ENCODE measurements around the gene DOCK3. TPM values are rescaled to one million over a fixed set of nuclear protein-coding genes. Genes with fewer than 3 reads are reported as not detected.
"Not testable (repeated sequence)": the region's sequence is repeated elsewhere in the genome, so short reads cannot be mapped to it uniquely, and the experiment has no call there.

DOCK3 gene
- polyA plus RNA-seq, 4 donors: 1.3 to 1.8 (median 1.6) TPM

DNA sequence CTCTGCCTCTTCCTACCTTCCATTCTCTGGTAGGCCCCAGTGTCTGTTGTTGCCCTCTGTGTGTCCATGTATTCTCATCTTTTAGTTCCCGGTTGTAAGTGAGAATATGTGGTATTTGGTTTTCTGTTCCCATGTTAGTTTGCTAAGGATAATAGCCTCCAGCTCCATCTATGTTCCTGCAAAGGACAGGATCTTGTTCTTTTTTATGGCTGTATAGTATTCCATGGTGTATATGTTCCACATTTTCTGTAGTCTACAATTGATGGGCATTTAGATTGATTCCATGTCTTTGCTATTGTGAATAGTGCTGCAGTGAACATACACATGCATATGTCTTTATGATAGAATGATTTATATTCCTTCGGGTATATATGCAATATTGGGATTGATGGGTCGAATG, 107.0 kb downstream of the DOCK3 start:
- DNase-seq (ENCODE audit: low read depth in 4 of 4, low spot score in 3 of 4): not testable (repeated sequence)

DNA sequence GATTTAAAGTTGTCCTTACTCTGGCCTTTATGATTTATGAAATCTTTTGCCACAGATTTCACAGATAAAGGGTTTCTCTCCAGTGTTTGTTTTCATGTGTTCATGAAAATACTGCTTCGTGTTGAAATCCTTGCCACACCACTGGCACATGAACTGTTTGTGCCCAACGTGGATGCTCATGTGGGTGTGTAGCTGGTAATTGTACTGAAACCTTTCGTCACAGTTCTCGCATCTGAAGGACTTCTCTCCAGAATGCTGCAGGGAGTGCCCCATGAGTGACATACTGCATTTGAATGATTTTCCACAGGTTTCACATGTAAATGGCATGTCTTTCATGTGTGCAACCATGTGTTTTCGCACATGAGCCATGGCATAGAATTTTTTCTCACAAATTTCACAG, 111.9 kb downstream of the DOCK3 start:
- no peak for DNase-seq (ENCODE audit: low read depth in 4 of 4, low spot score in 3 of 4)

GRCh38 chr3:50790894-50791293, 116.2 kb downstream of the DOCK3 start:
- not testable (repeated sequence) for DNase-seq (ENCODE audit: low read depth in 4 of 4, low spot score in 3 of 4)

DNA sequence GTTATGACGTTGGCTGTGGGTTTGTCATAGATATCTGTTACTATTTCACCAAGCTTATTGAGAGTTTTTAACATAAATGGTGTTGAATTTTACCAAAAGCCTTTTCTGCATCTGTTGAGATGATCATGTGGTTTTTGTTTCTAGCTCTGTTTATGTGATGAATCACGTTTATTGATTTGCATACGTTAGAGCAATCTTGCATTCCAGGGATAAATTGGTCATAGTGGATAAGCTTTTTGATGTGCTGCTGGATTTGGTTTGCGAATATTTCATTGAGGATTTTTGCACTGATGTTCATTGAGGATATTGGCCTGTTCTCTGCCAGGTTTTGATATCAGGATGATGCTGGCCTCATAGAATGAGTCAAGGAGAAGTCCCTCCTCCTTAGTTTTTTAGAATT, 117.8 kb downstream of the DOCK3 start:
- DNase-seq (ENCODE audit: low read depth in 4 of 4, low spot score in 3 of 4): no peak

DNA sequence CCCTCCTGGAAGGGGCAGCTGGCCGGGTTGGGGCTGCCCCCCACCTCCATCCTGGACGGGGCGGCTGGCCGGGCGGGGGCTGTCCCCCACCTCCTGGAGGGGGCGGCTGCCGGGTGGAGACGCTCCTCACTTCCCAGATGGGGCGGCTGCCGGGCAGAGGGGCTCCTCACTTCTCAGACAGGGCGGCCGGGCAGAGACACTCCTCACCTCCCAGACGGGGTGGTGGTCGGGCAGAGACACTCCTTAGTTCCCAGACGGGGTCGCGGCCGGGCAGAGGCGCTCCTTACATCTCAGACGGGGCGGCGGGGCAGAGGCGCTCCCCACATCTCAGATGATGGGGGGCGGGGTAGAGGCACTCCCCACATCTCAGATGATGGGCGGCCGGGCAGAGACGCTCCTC, 129.1 kb downstream of the DOCK3 start:
- DNase-seq (ENCODE audit: low read depth in 4 of 4, low spot score in 3 of 4): not testable (repeated sequence)

DNA sequence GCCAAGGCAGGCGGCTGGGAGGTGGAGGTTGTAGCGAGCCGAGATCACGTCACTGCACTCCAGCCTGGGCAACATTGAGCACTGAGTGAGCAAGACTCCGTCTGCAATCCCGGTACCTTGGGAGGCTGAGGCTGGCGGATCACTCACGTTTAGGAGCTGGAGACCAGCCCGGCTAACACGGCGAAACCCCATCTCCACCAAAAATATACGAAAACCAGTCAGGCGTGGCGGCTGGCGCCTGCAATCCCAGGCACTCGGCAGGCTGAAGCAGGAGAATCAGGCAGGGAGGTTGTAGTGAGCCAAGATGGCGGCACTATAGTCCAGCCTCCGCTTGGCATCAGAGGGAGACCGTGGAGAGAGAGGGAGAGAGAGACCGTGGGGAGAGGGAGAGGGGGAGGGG, 129.6 kb downstream of the DOCK3 start:
- DNase-seq (ENCODE audit: low read depth in 4 of 4, low spot score in 3 of 4): not testable (repeated sequence)

- no peak for DNase-seq (ENCODE audit: low read depth in 4 of 4, low spot score in 3 of 4)
These were observed 130.6 kb downstream of the DOCK3 start for GRCh38 chr3:50805321-50805720.

DNA sequence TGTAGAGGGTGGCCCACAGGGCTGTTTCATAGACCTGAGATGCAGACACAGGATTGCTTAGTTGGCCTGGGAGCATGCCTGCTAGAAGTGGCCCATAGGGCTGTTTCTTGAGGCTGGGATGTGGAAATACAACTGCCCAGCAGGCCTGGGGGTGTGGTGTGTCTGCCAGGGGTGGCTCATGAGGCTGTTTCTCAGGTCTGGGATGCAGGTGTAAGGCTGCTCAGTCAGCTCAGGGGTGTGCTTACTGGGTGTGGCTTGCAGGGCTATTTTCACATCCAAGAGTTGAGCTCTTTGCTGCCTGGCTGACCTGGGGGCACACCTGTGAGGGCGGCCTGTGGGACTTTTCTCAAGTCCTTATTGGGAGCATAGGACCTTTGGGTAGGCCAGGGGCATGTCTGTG, 131.3 kb downstream of the DOCK3 start:
- no peak for DNase-seq (ENCODE audit: low read depth in 4 of 4, low spot score in 3 of 4)

GRCh38 chr3:50806806-50807205, 132.1 kb downstream of the DOCK3 start:
- no peak for DNase-seq (ENCODE audit: low read depth in 4 of 4, low spot score in 3 of 4)

GRCh38 chr3:50807266-50807665, 132.5 kb downstream of the DOCK3 start:
- DNase-seq (ENCODE audit: low read depth in 4 of 4, low spot score in 3 of 4): no peak

DNA sequence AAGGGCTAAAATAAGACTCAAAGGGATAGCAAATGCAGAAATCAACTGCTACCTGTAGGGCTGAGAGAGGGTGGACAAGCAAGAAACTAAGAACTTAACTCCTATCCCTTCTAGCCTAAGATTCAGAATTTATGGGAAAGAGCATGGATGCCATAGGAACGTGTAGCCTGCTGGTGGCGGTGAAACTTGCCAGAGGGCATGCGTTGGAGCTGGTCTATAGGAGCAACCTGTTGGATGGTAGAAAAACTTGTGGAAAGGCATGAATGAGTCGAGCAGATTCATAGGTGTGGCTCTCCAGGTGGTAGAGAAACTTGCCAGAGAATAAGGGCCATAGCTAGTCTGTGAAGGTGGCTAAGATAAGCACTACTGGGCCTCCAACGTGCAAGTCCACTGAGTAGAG, 137.2 kb downstream of the DOCK3 start:
- no peak for DNase-seq (ENCODE audit: low read depth in 4 of 4, low spot score in 3 of 4)

DNA sequence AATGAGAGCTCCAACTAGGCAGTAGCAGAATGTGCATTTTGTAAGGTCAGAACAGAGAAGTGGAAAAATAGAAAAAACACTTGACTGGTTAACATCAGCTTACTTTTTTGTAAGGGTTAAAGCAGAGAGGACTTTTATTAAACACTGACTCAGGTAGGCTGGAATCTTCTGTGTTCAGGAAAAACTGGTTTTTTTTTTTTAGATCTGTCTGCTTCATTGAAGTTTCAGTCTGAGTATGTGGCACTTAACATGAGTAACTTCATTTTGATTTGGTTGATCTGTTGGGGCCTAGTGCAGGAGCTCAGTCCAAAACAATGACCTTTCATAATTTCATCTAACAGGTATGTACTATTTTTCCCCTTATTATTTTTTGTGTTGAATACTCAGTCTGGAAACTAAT, 141.1 kb downstream of the DOCK3 start:
- DNase-seq (ENCODE audit: low read depth in 4 of 4, low spot score in 3 of 4): no peak

DNA sequence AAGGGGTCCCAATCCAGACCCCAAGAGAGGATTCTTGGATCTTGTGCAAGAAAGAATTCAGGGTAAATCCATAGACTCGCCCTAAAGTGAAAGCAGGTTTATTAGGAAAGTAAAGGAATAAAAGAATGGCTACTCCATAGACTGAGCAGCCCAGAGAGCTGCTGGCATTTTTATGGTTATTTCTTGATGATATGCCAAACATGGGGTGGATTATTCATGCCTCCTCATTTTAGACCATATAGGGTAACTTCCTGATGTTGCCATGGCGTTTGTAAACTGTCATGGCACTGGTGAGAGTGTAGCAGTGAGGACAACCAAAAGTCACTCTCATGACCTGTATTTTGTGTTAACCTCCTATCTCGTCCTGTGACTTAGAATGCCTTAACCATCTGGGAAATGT, 142.2 kb downstream of the DOCK3 start:
- DNase-seq (ENCODE audit: low read depth in 4 of 4, low spot score in 3 of 4): no peak

GRCh38 chr3:50817756-50818529, 143.2 kb downstream of the DOCK3 start:
- no peak for DNase-seq (ENCODE audit: low read depth in 4 of 4, low spot score in 3 of 4)

- DNase-seq (ENCODE audit: low read depth in 4 of 4, low spot score in 3 of 4): no peak
These were observed 145.2 kb downstream of the DOCK3 start for GRCh38 chr3:50819882-50820281.

GRCh38 chr3:50825841-50826240, 151.1 kb downstream of the DOCK3 start:
- DNase-seq (ENCODE audit: low read depth in 4 of 4, low spot score in 3 of 4): no peak

GRCh38 chr3:50830451-50830850, 155.7 kb downstream of the DOCK3 start:
- DNase-seq (ENCODE audit: low read depth in 4 of 4, low spot score in 3 of 4): no peak

GRCh38 chr3:50831009-50831408, 156.3 kb downstream of the DOCK3 start:
- not testable (repeated sequence) for DNase-seq (ENCODE audit: low read depth in 4 of 4, low spot score in 3 of 4)

DNA sequence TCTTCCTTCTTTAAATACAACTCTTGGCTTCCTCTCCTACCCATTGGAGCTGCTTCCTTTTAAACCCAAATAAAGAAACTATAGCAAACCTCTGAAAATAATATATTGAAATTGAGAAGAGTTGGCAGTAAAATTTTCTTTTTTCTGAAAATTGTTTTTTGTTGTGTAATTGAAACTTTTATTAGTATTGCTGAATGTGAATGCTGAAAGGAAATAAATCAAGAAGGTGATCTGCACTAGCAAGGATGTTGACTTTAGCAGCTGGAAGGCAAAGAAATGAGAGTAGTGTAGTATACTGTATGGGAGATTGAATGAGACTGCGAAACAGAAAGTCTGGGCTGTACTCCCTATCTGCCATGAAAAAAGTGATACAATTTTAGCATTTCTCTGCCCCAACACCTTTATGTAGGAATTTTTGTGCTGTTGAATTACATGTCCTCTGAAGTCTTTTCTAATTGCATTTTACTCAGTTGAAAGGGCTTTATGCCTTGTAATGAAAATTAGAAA, 166.3 kb downstream of the DOCK3 start:
- no peak for DNase-seq (ENCODE audit: low read depth in 4 of 4, low spot score in 3 of 4)

DNA sequence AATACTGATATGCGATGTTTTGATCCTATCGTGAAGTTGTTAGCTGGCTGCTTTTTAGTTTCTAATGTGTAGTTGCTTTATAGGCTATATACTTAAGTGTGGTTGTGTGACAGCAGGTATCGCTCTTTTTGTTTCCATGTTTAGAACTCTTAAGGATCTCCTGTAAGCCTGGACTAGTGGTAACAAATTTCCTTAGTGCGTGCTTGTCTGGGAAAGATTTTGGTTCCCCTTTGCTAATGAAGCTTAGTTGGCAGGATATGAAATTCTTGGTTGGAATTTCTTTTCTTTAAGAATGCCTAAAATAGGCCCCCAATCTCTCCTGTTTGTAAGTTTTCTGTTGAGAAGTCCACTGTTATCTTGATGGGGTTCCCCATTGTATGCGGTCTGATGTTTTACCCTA, 173.6 kb downstream of the DOCK3 start:
- no peak for DNase-seq (ENCODE audit: low read depth in 4 of 4, low spot score in 3 of 4)

DNA sequence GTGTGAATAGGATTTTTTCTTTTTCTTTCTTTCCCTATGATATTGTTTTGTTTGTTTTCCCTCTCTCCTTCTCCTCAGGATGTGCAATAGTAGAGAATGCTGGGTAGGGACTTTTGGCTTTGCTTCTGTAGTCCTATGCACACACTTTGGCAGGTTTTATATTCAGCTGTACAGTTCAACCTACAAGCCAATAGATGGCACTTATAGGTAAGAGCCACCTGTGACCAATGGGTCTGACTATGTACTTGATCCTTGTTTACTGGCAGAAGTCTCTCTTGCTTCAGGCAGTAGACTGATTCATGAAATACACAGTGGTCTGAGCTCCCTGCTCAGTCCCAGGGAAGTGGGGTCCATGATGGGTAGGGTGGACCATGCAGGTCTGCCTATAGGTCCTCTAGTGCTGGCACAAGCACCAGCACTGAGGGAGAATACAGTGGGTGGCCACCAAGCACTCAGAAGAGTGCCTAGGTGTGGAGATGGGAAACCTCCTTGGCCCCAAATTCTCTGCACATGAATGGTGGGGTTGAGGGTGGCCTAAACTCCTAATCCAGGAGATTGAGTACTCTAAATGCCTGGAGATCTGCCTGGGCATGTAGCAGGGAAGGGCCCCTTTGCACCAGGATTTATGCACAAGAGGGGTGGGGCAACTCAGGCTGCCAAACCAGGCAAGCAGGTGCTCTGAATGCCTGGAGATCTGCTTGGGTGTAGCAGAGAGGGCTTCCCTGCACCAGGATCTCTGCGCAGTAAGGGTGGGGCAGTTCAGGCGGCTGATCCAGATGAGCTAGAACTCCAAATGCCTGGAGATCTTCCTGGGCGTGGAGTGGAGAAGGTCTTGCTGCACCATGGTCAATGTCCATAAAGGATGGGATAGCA, 176.1 kb downstream of the DOCK3 start:
- DNase-seq (ENCODE audit: low read depth in 4 of 4, low spot score in 3 of 4): no peak

DNA sequence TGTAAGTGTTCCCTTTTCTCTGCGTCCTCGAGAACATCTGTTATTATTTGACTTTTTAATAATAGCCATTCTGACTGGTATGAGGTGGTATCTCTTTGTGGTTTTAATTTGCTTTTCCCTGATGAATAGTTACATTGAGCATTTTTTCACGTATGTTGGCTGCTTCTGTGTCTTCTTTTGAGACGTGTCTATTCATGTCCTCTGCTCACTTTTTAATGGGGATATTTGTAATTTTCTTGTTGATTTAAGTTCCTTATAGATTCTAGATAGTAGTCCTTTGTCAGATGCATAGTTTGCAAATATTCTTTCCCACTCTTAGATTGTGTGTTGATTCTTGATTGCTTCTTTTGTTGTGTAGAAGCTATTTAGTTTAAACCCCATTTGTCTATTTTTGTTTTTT, 179.2 kb downstream of the DOCK3 start:
- DNase-seq (ENCODE audit: low read depth in 4 of 4, low spot score in 3 of 4): no peak
